ENCODE data around the gene UGT2A1.

UGT2A1 gene

DNA sequence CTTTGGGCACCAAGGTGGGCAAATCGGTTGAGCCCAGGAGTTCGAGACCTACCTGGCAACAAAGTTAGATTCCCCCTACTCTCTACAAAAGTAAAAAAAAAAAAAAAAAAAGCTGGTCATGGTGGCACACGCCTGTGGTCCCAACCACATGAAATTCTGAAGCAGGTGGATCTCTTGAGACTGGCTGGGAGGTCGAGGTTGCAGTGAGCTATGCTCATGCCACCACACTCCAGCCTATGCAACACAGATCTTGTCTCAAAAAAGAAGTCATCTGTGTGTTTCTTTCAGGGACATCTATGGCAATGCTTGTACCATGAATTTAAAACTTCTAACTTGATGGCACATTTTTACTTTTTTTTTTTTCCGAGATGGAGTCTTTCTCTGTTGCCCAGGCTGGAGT, 68.9 kb downstream of the UGT2A1 start:
- DNase-seq = no peak

GRCh38 chr4:69583543-69583942, 69.5 kb downstream of the UGT2A1 start:
- no peak for DNase-seq

DNA sequence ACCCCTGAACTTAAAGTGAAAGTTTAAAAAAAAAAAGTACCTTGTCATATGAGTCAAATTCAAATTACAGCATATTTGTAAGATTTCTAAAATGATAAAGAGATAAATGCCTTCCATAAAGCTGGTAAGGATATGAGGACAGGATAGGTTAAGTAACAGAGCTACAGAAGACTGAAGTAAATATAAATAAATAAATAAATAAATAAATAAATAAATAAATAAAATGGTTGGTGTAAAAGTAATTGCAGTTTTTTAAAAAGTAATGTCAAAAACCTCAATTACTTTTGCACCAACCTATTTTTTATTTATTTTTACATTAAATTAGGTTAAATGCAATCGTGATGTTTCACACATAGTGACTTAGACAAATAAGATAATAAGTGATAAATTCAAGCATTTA, 75.8 kb downstream of the UGT2A1 start:
- DNase-seq = no peak

DNA sequence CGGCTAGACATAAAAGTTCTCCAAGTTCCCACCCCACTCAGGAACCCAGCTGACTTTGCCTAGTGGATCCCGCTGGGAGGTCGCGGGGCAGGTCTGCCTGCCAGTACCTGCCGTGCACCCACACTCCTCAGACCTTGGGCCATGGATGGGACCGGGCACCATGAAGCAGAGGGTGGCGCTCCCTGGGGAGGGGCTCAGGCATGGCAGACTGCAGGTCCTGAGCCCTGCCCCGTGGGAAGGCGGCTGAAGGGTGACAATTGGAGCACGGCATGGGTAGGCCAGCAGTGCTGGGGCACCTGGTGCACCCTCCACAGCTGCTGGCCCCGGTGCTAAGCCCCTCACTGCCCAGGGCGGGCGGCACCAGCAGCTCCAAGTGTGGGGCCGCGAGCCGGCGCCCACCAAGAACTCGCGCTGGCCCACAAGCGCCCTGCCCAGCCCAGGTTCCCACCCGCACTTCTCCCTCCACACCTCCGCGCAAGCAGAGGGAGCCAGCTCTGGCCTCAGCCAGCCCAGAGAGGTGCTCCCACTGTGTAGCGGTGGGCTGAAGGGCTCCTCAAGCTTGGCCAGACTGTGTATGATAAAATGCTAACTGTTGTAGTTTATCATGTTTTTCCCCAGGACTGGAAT, 76.7 kb downstream of the UGT2A1 start:
- DNase-seq = no peak

DNA sequence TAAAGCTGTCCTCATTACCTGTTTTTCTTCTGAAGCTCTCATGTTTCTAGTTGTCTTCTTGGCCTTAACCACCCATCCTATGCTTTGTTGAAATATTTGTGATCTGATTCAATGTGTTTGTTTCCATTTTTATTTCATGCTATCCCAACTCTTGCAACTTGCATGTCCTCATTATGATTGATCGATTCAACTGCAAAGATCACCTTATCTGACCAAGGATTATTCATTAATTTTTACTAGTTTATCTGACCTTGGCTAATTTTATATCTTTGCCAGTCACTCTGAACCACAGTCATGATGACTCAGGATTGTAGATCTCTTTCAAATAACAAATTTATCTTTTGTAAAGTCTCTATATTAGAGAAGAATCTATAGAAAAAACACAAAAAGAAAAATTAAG, 84.3 kb downstream of the UGT2A1 start:
- no peak for DNase-seq

- no peak for DNase-seq
These were observed 89.6 kb downstream of the UGT2A1 start for GRCh38 chr4:69563424-69563823.

- DNase-seq = no peak
These were observed 103.4 kb downstream of the UGT2A1 start for GRCh38 chr4:69549651-69550050.

- no peak for DNase-seq
These were observed 106.8 kb downstream of the UGT2A1 start for GRCh38 chr4:69546134-69546765.

All from NCI-H1417 (cell line).